ENCODE results near the gene GPR162.

GPR162 gene

DNA sequence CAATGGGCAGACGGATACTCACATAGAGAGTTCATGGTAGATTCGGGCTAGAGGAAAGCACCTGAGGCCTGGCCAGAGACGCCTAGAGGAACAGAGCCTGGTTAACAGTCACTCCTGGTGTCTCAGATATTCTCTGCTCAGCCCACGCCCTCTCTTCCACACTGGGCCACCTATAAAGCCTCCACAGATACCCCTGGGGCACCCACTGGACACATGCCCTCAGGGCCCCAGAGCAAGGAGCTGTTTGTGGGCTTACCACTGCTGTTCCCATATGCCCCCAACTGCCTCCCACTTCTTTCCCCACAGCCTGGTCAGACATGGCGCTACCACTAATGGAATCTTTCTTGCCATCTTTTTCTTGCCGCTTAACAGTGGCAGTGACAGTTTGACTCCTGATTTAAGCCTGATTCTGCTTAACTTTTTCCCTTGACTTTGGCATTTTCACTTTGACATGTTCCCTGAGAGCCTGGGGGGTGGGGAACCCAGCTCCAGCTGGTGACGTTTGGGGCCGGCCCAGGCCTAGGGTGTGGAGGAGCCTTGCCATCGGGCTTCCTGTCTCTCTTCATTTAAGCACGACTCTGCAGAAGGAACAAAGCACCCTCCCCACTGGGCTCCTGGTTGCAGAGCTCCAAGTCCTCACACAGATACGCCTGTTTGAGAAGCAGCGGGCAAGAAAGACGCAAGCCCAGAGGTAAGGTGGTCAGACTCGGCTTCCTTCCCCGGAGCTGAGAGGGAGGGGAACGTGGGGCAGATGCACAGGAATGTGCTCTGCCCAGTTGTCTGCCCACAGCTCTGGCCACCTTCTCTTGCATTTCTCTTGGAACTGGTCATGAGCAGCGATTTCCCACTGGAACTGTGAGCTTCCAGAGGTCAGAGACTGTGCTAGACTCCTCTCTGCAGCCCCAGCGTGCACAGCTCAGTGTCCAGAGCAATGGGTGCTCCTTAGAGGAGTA lies 32.4 kb upstream of the GPR162 start, which contains the start of gene CD4:
Gene CD4, plus strand, starts transcription at position 557 of the 953 bp plus-strand sequence. CDS start 10,611 bp downstream, outside the sequence.
- TF ChIP-seq, protein P1, sequence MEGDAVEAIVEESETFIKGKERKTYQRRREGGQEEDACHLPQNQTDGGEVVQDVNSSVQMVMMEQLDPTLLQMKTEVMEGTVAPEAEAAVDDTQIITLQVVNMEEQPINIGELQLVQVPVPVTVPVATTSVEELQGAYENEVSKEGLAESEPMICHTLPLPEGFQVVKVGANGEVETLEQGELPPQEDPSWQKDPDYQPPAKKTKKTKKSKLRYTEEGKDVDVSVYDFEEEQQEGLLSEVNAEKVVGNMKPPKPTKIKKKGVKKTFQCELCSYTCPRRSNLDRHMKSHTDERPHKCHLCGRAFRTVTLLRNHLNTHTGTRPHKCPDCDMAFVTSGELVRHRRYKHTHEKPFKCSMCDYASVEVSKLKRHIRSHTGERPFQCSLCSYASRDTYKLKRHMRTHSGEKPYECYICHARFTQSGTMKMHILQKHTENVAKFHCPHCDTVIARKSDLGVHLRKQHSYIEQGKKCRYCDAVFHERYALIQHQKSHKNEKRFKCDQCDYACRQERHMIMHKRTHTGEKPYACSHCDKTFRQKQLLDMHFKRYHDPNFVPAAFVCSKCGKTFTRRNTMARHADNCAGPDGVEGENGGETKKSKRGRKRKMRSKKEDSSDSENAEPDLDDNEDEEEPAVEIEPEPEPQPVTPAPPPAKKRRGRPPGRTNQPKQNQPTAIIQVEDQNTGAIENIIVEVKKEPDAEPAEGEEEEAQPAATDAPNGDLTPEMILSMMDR (IDR thresholded peaks at IDR 0.05; ENCODE audit: low read depth, low read length, missing control alignments) = no peak
- DNase-seq (ENCODE audit: low read depth) = no peak
- no peak within 1 kb of the TSS for H3K4me3 ChIP-seq (ENCODE audit: low read depth, low read length)

- no peak overlapping the region for H3K4me3 ChIP-seq (ENCODE audit: low read depth, low read length)
- TF ChIP-seq, protein P1 (IDR thresholded peaks at IDR 0.05; ENCODE audit: low read depth, low read length, missing control alignments) = no peak
- no peak for DNase-seq (ENCODE audit: low read depth)
Observed at GRCh38 chr12:6790496-6791150, 31.0 kb upstream of the GPR162 start.

DNA sequence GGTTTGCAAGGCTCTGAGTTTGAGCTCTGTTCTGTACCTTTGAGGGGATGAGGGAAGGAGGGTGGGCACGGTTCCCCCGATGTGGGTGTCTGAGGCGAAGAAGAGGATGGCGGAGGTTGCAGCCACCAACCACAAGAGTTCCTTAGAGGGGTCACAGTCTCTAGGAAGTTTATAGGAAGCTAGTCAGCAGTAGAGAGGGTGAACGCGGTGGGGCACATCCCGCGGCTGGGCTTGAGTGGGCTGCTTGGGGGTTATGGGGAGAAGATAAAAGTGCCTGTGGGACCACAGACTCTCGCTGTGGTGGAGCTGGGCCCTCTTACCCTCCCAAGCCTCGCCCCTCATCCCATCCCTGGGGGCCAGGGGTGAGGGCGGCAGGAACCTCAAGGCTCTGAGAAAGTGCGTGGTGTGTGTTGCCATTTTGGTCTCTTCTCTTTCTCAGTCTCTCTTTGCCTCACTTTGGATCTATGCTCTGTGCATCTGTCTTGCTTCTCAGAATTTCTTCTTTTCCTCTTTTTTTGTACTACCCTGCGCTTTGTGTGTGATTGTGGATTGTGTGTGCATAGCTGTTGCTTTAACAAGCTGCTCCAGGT lies 29.6 kb upstream of the GPR162 start:
- TF ChIP-seq, protein P1 (IDR thresholded peaks at IDR 0.05; ENCODE audit: low read depth, low read length, missing control alignments) = no peak
- DNase-seq (ENCODE audit: low read depth) = no peak
- no peak overlapping the region for H3K4me3 ChIP-seq (ENCODE audit: low read depth, low read length)

- no peak for DNase-seq (ENCODE audit: low read depth)
- no peak overlapping the region for H3K4me3 ChIP-seq (ENCODE audit: low read depth, low read length)
- TF ChIP-seq, protein P1 (IDR thresholded peaks at IDR 0.05; ENCODE audit: low read depth, low read length, missing control alignments) = no peak
Observed at GRCh38 chr12:6792522-6793201, 29.0 kb upstream of the GPR162 start.

DNA sequence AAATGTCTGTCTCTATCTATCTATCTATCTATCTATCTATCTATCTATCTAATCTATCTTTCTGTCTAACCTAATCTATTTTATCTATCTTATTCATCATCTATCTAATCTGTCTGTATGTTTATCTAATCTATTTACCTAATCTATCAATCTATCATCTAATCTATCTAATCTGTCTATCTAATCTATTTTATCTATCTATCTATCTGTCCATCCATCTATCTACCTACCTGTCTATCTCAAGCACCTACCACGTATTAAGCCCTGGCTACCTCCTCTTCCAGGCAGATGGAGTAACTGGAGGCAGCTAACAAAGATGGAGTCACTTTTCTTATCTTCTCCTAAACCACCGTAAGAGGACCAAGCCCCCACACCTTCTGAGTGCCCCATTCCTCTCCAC lies 26.5 kb upstream of the GPR162 start:
- TF ChIP-seq, protein P1 (IDR thresholded peaks at IDR 0.05; ENCODE audit: low read depth, low read length, missing control alignments) = no peak
- no peak overlapping the region for H3K4me3 ChIP-seq (ENCODE audit: low read depth, low read length)
- no peak for DNase-seq (ENCODE audit: low read depth)

- DNase-seq (ENCODE audit: low read depth) = no peak
- H3K4me3 ChIP-seq (ENCODE audit: low read depth, low read length) = no peak overlapping the region
Observed at GRCh38 chr12:6796576-6796975, 25.0 kb upstream of the GPR162 start.

More at GRCh38 chr12:6796576-6796975, 25.0 kb upstream of the GPR162 start:
- TF ChIP-seq, protein P1 (IDR thresholded peaks at IDR 0.05; ENCODE audit: low read depth, low read length, missing control alignments) = no peak
